Natural killer cell (primary cell): ENCODE measurements around the gene EPB41L3. TPM values are rescaled to one million over a fixed set of nuclear protein-coding genes. Genes with fewer than 3 reads are reported as not detected.

Experiments used
- ATAC-seq, 3 donors: fragments of 150-1000 bp in 2 of 3; fragments of 200-7000 bp in 1 of 3; cut with Tn5 transposase; 1 replicate in 1 of 3; 2 replicates in 2 of 3; pipeline ENCODE4 v1.10.0; 2021; ENCODE audit warnings: mild to moderate bottlenecking in 2 of 3, moderate library complexity in 2 of 3
- DNase-seq, 2 donors: peaks; one replicate each; pipeline versions ENCODE4 v3.0.0 to v3.0.0-alpha.2; 2013 to 2021; ENCODE audit warnings: mixed read lengths in 1 of 2
- H3K27ac ChIP-seq: one replicate; pipeline ENCODE4 v1.5.1; 2013; ENCODE audit warnings: mild to moderate bottlenecking, low read length
- H3K27me3 ChIP-seq: one replicate; pipeline ENCODE4 v1.6.1; 2013; ENCODE audit warnings: low read length; ENCODE audit not compliant: control insufficient read depth, insufficient read depth
- H3K36me3 ChIP-seq: one replicate; pipeline ENCODE4 v1.6.1; 2013; ENCODE audit warnings: low read length; ENCODE audit not compliant: control insufficient read depth, insufficient read depth
- H3K4me1 ChIP-seq: one replicate; pipeline ENCODE4 v1.6.1; 2013; ENCODE audit warnings: low read length; ENCODE audit not compliant: control insufficient read depth, insufficient read depth
- H3K4me3 ChIP-seq: one replicate; pipeline ENCODE4 v1.5.1; 2013; ENCODE audit warnings: low read length
- H3K9me3 ChIP-seq: one replicate; pipeline ENCODE4 v1.6.1; 2013; ENCODE audit warnings: low read length; ENCODE audit not compliant: control insufficient read depth, insufficient read depth
- H3K27ac Mint-ChIP-seq, 2 donors: one replicate each; pipeline ENCODE4 v1.8.0; 2022; ENCODE audit warnings: mild to moderate bottlenecking in 2 of 2, mixed read lengths in 2 of 2, moderate library complexity in 1 of 2
- H3K27me3 Mint-ChIP-seq, 2 donors: one replicate each; pipeline ENCODE4 v1.8.0; 2022; ENCODE audit warnings: low read depth in 2 of 2, mixed read lengths in 2 of 2
- H3K36me3 Mint-ChIP-seq: one replicate; pipeline ENCODE4 v1.8.0; 2022; ENCODE audit warnings: mixed read lengths
- H3K4me1 Mint-ChIP-seq, 2 donors: one replicate each; pipeline ENCODE4 v1.8.0; 2022; ENCODE audit warnings: mixed read lengths in 2 of 2
- H3K4me3 Mint-ChIP-seq: one replicate; pipeline ENCODE4 v1.8.0; 2022; ENCODE audit warnings: mild to moderate bottlenecking, moderate library complexity, mixed read lengths
- H3K9me3 Mint-ChIP-seq, 2 donors: one replicate each; pipeline ENCODE4 v1.8.0; 2022; ENCODE audit warnings: mixed read lengths in 2 of 2
- CTCF ChIP-seq: fragments of 200-600 bp; IDR thresholded peaks from one replicate; pipeline ENCODE4 v1.8.0; 2022; ENCODE audit warnings: antibody characterized with exemption
- WGBS: methylation state at CpG from one replicate; pipeline ENCODE4 v1.1.7; 2013; ENCODE audit warnings: missing lambda C conversion rate; ENCODE audit not compliant: insufficient coverage; 5-methylcytosine and 5-hydroxymethylcytosine counted together
- intact Hi-C: fragments of 100-400 bp; cut with micrococcal nuclease; formaldehyde crosslinking; loops from one replicate; pipeline ENCODE4 v1.14.2; 2022
- total RNA-seq, 4 donors: library from RNA; stranded (reverse); fragments of 120-200 nt in 1 of 4; gene quantifications; one replicate each; pipeline versions ENCODE4 v1.2.3 to v1.2.4, GENCODE V29; 2013 to 2022

The EPB41L3 gene
- total RNA-seq, 3 donors from 2014 or later (not counting 1 experiment from before 2014, with no cell fraction given): 3.3 to 6.0 (median 4.4) TPM

- no peaks in the 10 kb centered on the region for H3K9me3 Mint-ChIP-seq
- WGBS: 63% methylated on average over 2 of the region's 3 CpGs
Observed at GRCh38 chr18:5365443-5365842, 178.4 kb downstream of the EPB41L3 start.

DNA sequence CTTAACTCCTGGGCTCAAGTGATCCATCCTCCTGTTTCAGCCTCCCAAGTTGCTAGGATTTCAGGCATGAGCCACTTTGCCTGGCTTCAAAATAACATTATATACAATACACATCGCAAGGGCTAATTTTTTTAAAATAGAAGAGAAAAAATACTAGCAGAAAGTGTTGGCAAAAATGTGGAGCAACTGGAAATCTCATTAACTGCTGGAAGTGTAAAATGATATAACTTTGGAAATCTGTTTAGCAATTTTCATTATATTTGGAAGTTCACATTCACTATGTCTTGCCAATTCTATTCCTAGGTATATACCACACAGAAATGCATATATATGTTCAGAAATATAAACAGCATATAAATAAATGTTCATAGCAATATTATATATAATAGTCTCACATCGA is 193.2 kb downstream of the EPB41L3 start:
- WGBS: no CpG with 5 or more reads among the region's 2 CpGs
- Mint-ChIP-seq H3K4me3 (no peak overlapping the region), H3K4me1 (no peaks in the 10 kb centered on the region), H3K9me3 (peaks cover 15 to 32% of the 10 kb centered on the region in 2 donors), H3K36me3 (peaks cover 36% of the 10 kb centered on the region), H3K27ac (no peak overlapping the region), H3K27me3 (no peaks in the 10 kb centered on the region)
- Histone ChIP-seq H3K36me3 (no peaks in the 10 kb centered on the region), H3K27me3 (no peaks in the 10 kb centered on the region), H3K4me1 (no peaks in the 10 kb centered on the region), H3K4me3 (no peak overlapping the region), H3K9me3 (peaks cover 5% of the 10 kb centered on the region), H3K27ac (no peak overlapping the region)
- intact Hi-C loops: no loop called here
- no peak for ATAC-seq
- DNase-seq: no peak
- TF ChIP-seq CTCF: no peak

More at GRCh38 chr18:5365443-5365842, 178.4 kb downstream of the EPB41L3 start:
- Histone ChIP-seq H3K36me3 (no peaks in the 10 kb centered on the region), H3K27ac (no peak overlapping the region), H3K9me3 (no peaks in the 10 kb centered on the region), H3K4me1 (no peaks in the 10 kb centered on the region), H3K27me3 (peaks cover 2% of the 10 kb centered on the region), H3K4me3 (no peak overlapping the region)
- H3K4me3 Mint-ChIP-seq: no peak overlapping the region
- ATAC-seq (no peak), DNase-seq (no peak)
- no peaks in the 10 kb centered on the region for H3K4me1 Mint-ChIP-seq
- intact Hi-C loops: no loop called here
- H3K27ac Mint-ChIP-seq: no peak overlapping the region
- no peaks in the 10 kb centered on the region for H3K36me3 Mint-ChIP-seq
- TF ChIP-seq CTCF: no peak
- peaks cover 12 to 13% of the 10 kb centered on the region in 2 donors for H3K27me3 Mint-ChIP-seq

Other genes starting within 250 kb of the EPB41L3 start
- gene ZBTB14, start 248.3 kb downstream of the EPB41L3 start, total RNA-seq: 10 to 100 TPM; 24.7 to 25.9 (median 25.5) TPM